GM12892 (cell line): ENCODE results near the gene RNASEH2C.

Source experiments
- POLR2A ChIP-seq: IDR thresholded peaks from 2 replicates; pipeline ENCODE4 v1.6.1; 2011; ENCODE audit warnings: low read depth, low read length, control low read depth
- POLR2AphosphoS5 ChIP-seq: IDR thresholded peaks from 2 replicates; pipeline ENCODE4 v1.6.1; 2011; ENCODE audit warnings: low read depth, low read length, control low read depth

- TF ChIP-seq POLR2A (no peak), POLR2AphosphoS5 (no peak)
Measured at GRCh38 chr11:65742353-65742752, 21.8 kb upstream of the RNASEH2C start.
